Measurements from ENCODE around the gene TNFAIP8.

Gene TNFAIP8

DNA sequence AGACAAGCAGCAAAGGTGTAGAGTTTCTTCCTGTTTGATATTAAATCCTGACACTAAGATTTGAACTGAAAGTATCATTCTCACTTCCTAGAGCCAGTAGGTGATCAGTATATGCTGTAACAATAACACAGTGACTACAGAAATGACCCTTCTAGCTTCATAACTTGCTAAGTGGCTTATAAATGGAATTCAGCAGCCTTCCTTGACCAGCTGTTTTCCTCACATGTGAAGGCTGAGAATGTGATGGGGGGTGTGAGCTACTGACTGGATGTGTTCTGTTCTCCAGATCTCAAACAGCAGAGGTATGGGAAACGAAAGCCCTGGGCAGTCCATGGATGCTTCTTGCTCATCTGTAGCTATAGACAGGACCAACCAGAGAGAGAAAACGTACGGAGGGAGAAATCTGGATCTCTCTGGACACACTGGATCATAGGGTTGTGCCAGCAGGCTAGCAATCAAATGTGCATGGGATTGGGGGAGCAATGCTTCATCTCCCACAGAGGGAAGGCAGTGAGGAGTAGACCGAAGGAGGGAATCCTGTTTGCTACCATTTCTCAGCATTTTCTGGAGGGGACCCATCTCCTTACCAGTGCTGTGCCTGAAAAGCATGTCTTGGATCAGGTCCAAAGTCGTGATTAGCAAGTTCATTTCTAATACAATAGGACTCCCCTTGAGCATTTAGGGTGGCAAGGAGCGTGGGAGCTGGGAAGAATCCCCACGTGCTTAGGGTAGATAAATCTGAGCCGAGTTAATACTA lies 39.4 kb downstream of the TNFAIP8 start:
- no peak overlapping the region for H3K4me3 ChIP-seq (ENCODE audit: low read length)
- no peak for DNase-seq (ENCODE audit: low read depth)

DNA sequence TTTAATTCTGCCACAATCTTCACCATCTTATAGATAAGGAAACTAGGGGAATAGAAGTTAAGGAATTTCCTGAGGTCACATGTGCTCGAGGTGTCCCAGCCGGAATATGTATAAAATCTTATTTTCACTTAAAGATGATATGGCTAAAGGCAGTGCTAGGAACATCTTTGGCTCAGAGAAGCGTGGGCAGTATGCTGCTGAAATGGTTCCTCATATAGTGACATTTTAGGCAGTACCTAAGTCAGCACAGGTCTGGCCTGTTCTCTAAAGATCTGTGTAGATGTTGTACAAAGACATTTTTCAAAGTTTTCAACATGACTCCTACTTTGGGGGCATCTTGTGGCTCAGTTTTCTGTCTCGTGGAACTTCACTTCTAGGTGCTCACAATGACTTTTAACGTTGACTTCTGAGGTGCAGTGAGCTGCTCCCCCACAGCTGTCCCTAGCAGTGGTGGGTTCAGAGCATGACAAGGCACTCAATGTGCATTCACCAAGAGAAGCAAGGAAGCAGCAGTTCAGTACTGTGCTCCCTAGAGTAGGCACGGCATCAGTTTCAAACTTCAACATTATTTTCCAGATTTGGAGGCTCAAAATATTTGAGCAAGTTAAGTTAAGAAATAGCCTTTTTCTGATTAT lies 40.3 kb downstream of the TNFAIP8 start:
- no peak for DNase-seq (ENCODE audit: low read depth)
- H3K4me3 ChIP-seq (ENCODE audit: low read length), result no peak overlapping the region
- TF ChIP-seq, protein P1, sequence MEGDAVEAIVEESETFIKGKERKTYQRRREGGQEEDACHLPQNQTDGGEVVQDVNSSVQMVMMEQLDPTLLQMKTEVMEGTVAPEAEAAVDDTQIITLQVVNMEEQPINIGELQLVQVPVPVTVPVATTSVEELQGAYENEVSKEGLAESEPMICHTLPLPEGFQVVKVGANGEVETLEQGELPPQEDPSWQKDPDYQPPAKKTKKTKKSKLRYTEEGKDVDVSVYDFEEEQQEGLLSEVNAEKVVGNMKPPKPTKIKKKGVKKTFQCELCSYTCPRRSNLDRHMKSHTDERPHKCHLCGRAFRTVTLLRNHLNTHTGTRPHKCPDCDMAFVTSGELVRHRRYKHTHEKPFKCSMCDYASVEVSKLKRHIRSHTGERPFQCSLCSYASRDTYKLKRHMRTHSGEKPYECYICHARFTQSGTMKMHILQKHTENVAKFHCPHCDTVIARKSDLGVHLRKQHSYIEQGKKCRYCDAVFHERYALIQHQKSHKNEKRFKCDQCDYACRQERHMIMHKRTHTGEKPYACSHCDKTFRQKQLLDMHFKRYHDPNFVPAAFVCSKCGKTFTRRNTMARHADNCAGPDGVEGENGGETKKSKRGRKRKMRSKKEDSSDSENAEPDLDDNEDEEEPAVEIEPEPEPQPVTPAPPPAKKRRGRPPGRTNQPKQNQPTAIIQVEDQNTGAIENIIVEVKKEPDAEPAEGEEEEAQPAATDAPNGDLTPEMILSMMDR (IDR thresholded peaks at IDR 0.05; ENCODE audit: insufficient read depth, low read depth, low read length, missing control alignments), result no peak

More for the DNA sequence above, 39.4 kb downstream of the TNFAIP8 start:
- TF ChIP-seq, protein P1 (IDR thresholded peaks at IDR 0.05; ENCODE audit: insufficient read depth, low read depth, low read length, missing control alignments), result no peak

DNA sequence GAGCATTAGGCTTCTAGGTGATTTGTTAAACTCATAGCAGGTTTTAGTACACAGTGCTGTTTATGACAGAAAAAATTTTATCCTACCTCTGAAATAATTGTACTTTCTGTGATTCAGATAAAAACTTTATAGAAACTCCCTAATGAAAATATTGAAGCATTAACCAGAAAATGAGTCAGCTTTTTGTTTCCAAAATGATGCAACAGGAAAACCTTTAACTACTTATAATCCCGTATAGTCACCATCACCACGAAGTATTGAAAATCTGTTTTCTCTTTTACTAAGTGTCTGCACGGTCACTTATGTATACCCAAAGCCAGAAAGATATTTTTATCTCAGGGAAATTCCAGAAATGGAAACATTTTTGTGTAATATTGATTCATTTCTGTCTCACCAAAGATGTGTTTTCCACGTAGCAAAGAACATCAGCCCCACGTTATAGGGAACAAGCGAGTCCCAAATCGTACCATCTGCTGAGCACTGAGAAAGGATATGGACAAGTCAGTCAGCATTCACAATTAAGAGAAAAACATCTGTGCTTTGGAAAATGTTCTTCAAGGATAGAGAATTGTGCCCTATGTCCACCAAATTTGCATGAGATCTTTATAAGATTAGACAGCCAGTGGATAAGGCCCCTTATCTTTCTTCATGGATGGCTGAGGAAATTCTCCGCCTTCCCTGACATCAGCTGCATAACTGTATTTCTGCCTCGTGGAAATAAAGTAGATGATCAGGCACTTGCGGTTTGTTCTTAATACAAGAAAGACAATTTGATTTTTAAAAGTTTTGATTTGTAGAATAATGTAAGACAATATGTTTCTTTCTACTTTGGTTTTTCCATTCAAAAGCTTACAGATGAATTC lies 41.9 kb downstream of the TNFAIP8 start:
- DNase-seq (ENCODE audit: low read depth), result peak; percentile 81
- TF ChIP-seq, protein P1 (IDR thresholded peaks at IDR 0.05; ENCODE audit: insufficient read depth, low read depth, low read length, missing control alignments), result no peak
- H3K4me3 ChIP-seq (ENCODE audit: low read length), result no peak overlapping the region

DNA sequence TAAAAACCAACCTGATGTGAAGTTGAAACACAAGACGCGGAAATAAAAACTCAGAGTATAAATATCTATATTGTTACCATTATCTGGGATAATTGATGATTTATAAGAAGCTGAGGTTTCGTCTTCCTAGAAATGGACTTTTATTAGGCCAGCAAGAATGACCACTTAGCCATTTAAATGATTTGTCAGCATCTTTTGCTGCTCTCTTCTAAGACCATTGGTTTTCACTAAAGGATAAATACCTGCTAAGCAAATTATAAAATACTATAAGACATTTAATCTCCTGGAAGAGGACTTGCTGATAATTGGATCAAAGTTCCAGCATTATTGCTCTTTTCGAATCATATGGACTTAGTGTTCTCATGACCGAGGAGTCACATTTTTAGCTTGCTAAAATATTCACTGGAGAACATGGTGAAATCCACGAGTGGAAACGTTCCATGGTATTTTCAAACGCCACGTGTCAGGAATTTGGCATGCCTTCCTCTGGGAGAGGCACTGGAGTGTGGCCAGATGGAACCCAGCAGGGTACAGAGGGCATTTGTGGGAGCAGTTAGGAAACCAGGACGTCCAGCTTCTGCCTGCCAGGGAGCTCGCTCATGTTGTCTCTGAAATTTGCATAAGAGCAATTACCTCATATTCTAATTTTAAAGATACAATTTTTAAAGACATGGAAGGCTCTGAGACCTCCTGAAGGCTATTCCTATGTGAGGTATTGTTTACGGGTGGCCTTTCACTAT lies 43.1 kb downstream of the TNFAIP8 start:
- H3K4me3 ChIP-seq (ENCODE audit: low read length), result no peak overlapping the region
- TF ChIP-seq, protein P1 (IDR thresholded peaks at IDR 0.05; ENCODE audit: insufficient read depth, low read depth, low read length, missing control alignments), result no peak
- peak; percentile 45 for DNase-seq (ENCODE audit: low read depth)

DNA sequence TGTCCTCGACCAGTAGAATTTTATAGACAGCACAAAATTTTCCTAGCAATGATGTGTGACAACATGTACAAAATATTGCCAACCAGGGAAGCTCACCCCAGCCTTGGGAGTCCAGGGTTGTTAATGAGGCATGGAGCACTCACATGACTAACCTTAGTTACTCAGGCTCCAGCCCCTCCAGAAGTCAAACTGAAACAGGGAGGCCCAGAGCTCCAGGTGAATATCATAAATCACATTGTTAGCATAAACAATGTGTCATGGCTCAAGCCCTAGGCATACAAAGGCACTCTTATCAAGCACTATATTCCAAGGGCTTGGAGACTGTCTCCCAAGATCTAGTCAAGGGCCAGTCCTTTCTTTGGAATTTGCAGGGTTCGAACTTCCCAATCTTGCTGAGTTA lies 44.4 kb downstream of the TNFAIP8 start:
- TF ChIP-seq, protein P1 (IDR thresholded peaks at IDR 0.05; ENCODE audit: insufficient read depth, low read depth, low read length, missing control alignments), result no peak
- H3K4me3 ChIP-seq (ENCODE audit: low read length), result no peak overlapping the region
- DNase-seq (ENCODE audit: low read depth), result peak; percentile 82

DNA sequence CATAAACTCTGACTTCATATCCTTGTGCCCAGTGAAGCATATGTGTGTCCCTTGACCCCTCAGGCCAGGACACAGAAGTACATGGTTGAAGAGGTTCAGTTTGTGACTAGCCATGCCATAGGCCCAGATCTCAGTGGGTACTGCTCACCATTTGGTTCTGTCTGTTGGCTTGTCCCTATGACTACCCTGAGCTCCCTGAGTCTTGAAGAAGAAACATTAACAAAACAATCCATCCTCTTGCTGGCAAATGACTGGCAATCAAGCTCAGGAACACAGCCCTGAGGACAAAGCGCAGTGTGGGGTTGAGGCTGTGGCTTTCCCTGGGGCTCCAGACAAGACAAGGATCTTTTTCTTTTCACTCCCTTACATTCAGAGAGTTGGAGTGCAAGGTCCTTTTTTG lies 46.3 kb downstream of the TNFAIP8 start:
- DNase-seq (ENCODE audit: low read depth), result no peak
- no peak overlapping the region for H3K4me3 ChIP-seq (ENCODE audit: low read length)
- TF ChIP-seq, protein P1 (IDR thresholded peaks at IDR 0.05; ENCODE audit: insufficient read depth, low read depth, low read length, missing control alignments), result no peak
